Suprapubic skin (tissue), 4 donors: ENCODE data around the gene PLEKHA3. TPM values are rescaled to one million over a fixed set of nuclear protein-coding genes. Genes with fewer than 3 reads are reported as not detected.

Experiments
- DNase-seq, 2 donors: peaks; one replicate each; pipeline ENCODE4 v3.0.0-alpha.2; 2019; ENCODE audit warnings: low spot score in 2 of 2
- H3K27ac ChIP-seq: fragments of 200-600 bp; sonication (generic); one replicate; pipeline ENCODE4 v1.5.1; 2019
- H3K27me3 ChIP-seq: fragments of 200-600 bp; sonication (generic); one replicate; pipeline ENCODE4 v1.5.1; 2019
- H3K36me3 ChIP-seq: fragments of 200-600 bp; sonication (generic); one replicate; pipeline ENCODE4 v1.5.1; 2019
- H3K4me1 ChIP-seq: fragments of 200-600 bp; sonication (generic); one replicate; pipeline ENCODE4 v1.5.1; 2019
- H3K4me3 ChIP-seq: fragments of 200-600 bp; sonication (generic); one replicate; pipeline ENCODE4 v1.5.1; 2019; ENCODE audit warnings: mild to moderate bottlenecking
- H3K9me3 ChIP-seq: fragments of 200-600 bp; sonication (generic); one replicate; pipeline ENCODE4 v1.5.1; 2019
- CTCF ChIP-seq, 2 donors: fragments of 200-600 bp in 1 of 2; fragments of 450-650 bp in 1 of 2; sonication (generic) in 1 of 2; IDR thresholded peaks; one replicate each; pipeline ENCODE4 v1.5.1; 2016 to 2019; ENCODE audit warnings: antibody characterized with exemption in 2 of 2, mild to moderate bottlenecking in 1 of 2, moderate library complexity in 1 of 2
- EP300 ChIP-seq: sonication (generic); formaldehyde crosslinking; IDR thresholded peaks from one replicate; pipeline ENCODE4 v1.6.1; 2017; ENCODE audit warnings: antibody characterized with exemption
- POLR2A ChIP-seq, 2 donors: fragments of 450-650 bp; IDR thresholded peaks; one replicate each; pipeline ENCODE4 v1.6.1; 2017; ENCODE audit warnings: antibody characterized with exemption in 2 of 2, mild to moderate bottlenecking in 2 of 2, moderate library complexity in 2 of 2
- POLR2AphosphoS5 ChIP-seq, 3 donors: sonication (generic); formaldehyde crosslinking; IDR thresholded peaks; one replicate each; pipeline ENCODE4 v1.6.1; 2017; ENCODE audit warnings: antibody characterized with exemption in 3 of 3
- WGBS: methylation state at CpG from one replicate; pipeline ENCODE4 v1.1.5; 2018; 5-methylcytosine and 5-hydroxymethylcytosine counted together
- total RNA-seq, 4 donors: library from RNA; depleted of rRNA; stranded (reverse); fragments of >200 nt; gene quantifications; one replicate each; pipeline ENCODE4 v1.1.0, GENCODE V29; 2016

PLEKHA3 gene
- 1 to 10 TPM; 2.9 to 7.7 (median 5.8) TPM for total RNA-seq

DNA sequence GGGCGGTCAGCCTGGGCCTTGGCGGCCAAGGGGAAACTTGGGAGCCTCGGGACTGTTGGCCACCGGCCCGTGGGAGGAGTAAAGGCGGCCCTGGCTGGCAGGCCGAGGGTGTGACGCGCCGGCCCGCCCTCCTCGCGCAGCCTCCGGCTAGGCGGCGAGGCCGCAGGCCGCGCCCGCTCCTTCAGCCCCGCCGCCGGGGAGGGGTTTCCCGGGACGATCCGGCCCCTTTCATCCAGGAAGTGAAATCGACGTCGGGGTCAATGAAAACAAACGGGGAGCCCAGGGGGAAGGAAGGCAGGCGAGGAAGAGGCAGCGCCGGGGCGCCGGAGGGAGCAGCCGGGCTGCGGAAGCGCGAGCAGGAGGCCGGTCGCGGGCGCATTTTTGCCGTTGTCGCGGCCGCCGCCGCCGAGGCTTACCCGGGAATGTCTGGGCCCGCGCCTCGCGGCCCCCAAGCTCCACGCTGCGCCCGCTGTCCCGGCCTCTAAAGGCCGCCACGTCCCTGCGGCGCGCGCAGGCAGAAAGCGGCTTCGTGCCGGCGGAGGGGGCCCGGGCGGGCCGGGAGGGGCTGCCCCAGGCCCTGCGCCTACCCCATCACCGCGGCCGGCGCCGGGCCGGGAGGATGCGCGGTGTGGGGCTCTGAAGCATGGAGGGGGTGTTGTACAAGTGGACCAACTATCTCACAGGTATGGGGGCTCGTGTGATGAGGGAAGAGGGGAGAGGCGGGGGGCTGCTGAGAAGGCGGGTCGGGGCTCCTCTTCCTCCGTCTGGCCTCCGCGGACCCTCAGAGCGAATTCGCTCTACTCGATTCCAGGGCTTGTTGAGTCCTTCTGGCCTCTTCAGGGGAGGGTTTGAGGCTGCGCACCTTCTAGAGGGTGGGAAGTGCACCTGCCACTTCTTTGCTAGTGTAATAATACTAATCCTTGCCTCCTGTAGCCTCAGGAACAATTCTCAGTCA is at the start of gene PLEKHA3:
Gene PLEKHA3, plus strand, starts transcription at position 231 of the 955 bp plus-strand sequence. Its CDS starts 413 bp downstream, at position 644.
- WGBS = under 1% methylated on average over 16 of the region's 92 CpGs
- Histone ChIP-seq H3K9me3 (no peaks in the 10 kb centered on the region), H3K27ac (peak within 1 kb of the TSS; percentile 90), H3K4me1 (peaks cover 54% of the 10 kb centered on the region), H3K4me3 (peak within 1 kb of the TSS; percentile 98), H3K27me3 (no peaks in the 10 kb centered on the region), H3K36me3 (no peaks in the 10 kb centered on the region)
- peak; percentile 97 to 98 for DNase-seq
- TF ChIP-seq POLR2A (IDR thresholded peaks at IDR 0.05) (peak in 1 of 2 donors; percentile 82), POLR2AphosphoS5 (IDR thresholded peaks at IDR 0.05) (peak in 2 of 3 donors; percentile 55 to 78), CTCF (IDR thresholded peaks at IDR 0.05) (no peak), EP300 (no peak)

- H3K4me1 ChIP-seq = no peaks in the 10 kb centered on the region
- 90% methylated on average over 2 of the region's 2 CpGs for WGBS
- TF ChIP-seq POLR2AphosphoS5 (IDR thresholded peaks at IDR 0.05) (no peak), POLR2A (IDR thresholded peaks at IDR 0.05) (no peak), CTCF (IDR thresholded peaks at IDR 0.05) (no peak), EP300 (no peak)
- H3K9me3 ChIP-seq = no peaks in the 10 kb centered on the region
- no peak overlapping the region for H3K4me3 ChIP-seq
- H3K27me3 ChIP-seq = no peaks in the 10 kb centered on the region
- DNase-seq = no peak
- no peak overlapping the region for H3K27ac ChIP-seq
- H3K36me3 ChIP-seq = peaks cover 80% of the 10 kb centered on the region
Measured at GRCh38 chr2:178436662-178437061, 43.6 kb upstream of the PLEKHA3 start.

- no peaks in the 10 kb centered on the region for H3K27me3 ChIP-seq
- H3K4me1 ChIP-seq = no peaks in the 10 kb centered on the region
- H3K36me3 ChIP-seq = peaks cover 81% of the 10 kb centered on the region
- no peak for TF ChIP-seq EP300
- TF ChIP-seq CTCF (IDR thresholded peaks at IDR 0.05) = no peak
- 89% methylated on average over 2 of the region's 2 CpGs for WGBS
- DNase-seq = no peak
- no peaks in the 10 kb centered on the region for H3K9me3 ChIP-seq
- H3K4me3 ChIP-seq = no peak overlapping the region
- H3K27ac ChIP-seq = no peak overlapping the region
Measured at GRCh38 chr2:178441426-178441825, 38.8 kb upstream of the PLEKHA3 start.

DNA sequence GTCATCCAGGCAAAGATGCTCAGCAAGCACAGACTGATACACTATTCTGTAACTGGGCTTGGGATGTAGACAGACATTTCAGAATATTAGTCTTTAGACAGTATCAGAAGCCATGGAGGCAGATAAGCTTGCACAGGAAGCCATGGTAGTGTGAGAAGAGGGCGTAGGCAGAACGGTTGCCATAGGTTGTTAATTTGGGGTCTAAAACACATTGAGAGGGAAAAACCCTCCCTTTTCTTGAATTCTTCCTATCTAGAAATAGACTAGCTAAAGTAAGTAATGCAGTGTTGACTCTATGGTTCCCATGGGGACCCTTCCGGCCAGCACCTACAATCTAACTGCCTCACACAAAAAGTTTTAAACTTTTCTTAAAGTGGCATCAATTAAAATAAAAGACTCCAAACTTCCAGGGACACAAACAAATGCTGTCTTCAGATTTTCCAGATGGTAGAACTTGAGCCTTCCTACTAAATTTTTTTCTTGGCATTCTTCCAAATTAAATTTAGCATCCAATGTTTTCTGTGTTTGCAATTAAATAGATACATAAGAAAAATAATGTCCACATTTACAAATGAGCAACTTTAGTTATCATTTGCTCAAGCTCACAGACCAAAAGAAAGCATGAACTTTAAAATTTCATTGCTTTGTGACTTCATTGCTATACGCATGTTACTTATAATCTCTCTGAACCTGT is 31.1 kb upstream of the PLEKHA3 start:
- peaks cover 31% of the 10 kb centered on the region for H3K36me3 ChIP-seq
- TF ChIP-seq CTCF (IDR thresholded peaks at IDR 0.05) = no peak
- no peak for TF ChIP-seq POLR2A (IDR thresholded peaks at IDR 0.05)
- no peak for TF ChIP-seq POLR2AphosphoS5 (IDR thresholded peaks at IDR 0.05)
- TF ChIP-seq EP300 = no peak
- no peaks in the 10 kb centered on the region for H3K9me3 ChIP-seq
- H3K4me3 ChIP-seq = no peak overlapping the region
- no peak overlapping the region for H3K27ac ChIP-seq
- WGBS = 81% methylated on average over 4 of the region's 4 CpGs
- H3K4me1 ChIP-seq = peaks cover 32% of the 10 kb centered on the region
- no peak for DNase-seq
- no peaks in the 10 kb centered on the region for H3K27me3 ChIP-seq
